Adrenal gland (tissue), 12 donors: ENCODE results near the gene BMPR1B. TPM values are rescaled to one million over a fixed set of nuclear protein-coding genes. Genes with fewer than 3 reads are reported as not detected.

Experiments used
- DNase-seq, 7 donors: peaks; one replicate each; pipeline ENCODE4 v3.0.0-alpha.2; 2019 to 2020
- H3K27ac ChIP-seq, 5 donors: fragments of 200-600 bp; sonication (generic) in 4 of 5; 1 replicate in 3 of 5; 2 replicates in 2 of 5; pipeline versions ENCODE4 v1.5.1 to v1.8.0; 2016 to 2020; ENCODE audit warnings: mild to moderate bottlenecking in 1 of 5
- H3K27me3 ChIP-seq: fragments of 200-600 bp; 2 replicates; pipeline ENCODE4 v1.8.0; 2021
- H3K36me3 ChIP-seq, 2 donors: fragments of 200-600 bp; replicated peaks in 1 of 2; 1 replicate in 1 of 2; 2 replicates in 1 of 2; pipeline versions ENCODE4 v1.5.1 to v1.8.0; 2018 to 2022
- H3K4me1 ChIP-seq, 2 donors: fragments of 200-600 bp; replicated peaks in 1 of 2; 1 replicate in 1 of 2; 2 replicates in 1 of 2; pipeline versions ENCODE4 v1.5.1 to v1.8.0; 2018 to 2021
- H3K4me3 ChIP-seq, 4 donors: fragments of 200-600 bp; sonication (generic) in 3 of 4; one replicate each; pipeline ENCODE4 v1.5.1; 2016 to 2018
- H3K9me3 ChIP-seq, 3 donors: fragments of 200-600 bp; sonication (generic) in 1 of 3; replicated peaks in 1 of 3; 1 replicate in 2 of 3; 2 replicates in 1 of 3; pipeline versions ENCODE4 v1.5.1 to v1.8.0; 2016 to 2021
- POLR2A ChIP-seq, 2 donors: fragments of 450-650 bp; IDR thresholded peaks; one replicate each; pipeline ENCODE4 v1.6.1; 2017; ENCODE audit warnings: antibody characterized with exemption in 2 of 2, mild to moderate bottlenecking in 2 of 2, moderate library complexity in 1 of 2
- WGBS, 4 donors: extraction: QIAGEN DNeasy Blood & Tissue Kit in 2 of 4; methylation state at CpG; one replicate each; pipeline versions ENCODE4 v1.1.5 to v1.1.7; 2013 to 2017; 5-methylcytosine and 5-hydroxymethylcytosine counted together
- intact Hi-C, 2 donors: fragments of 100-400 bp; cut with DNase I; formaldehyde crosslinking; loops; one replicate each; pipeline versions ENCODE4 v1.14.1 to v1.15.0; 2022 to 2023
- polyA plus RNA-seq, 3 donors: library from polyadenylated mRNA; stranded (reverse); fragments of 200-250 nt in 2 of 3; fragments of 350-450 nt in 1 of 3; fragmentation: Illumina TruSeq in 1 of 3; extraction: RNeasy Lipid Tissue Mini Kit (QIAGEN cat#74804) in 1 of 3; gene quantifications; one replicate each; pipeline ENCODE4 v1.2.3, GENCODE V29; 2013 to 2014
- total RNA-seq, 9 donors: library from RNA; depleted of rRNA in 4 of 9; stranded (reverse); fragments of >200 nt in 4 of 9; fragments of 120-200 nt in 1 of 9; fragmentation: NEBNext Ultra II Directional in 1 of 9; extraction: Animal tissue kit (Norgen Biotek cat#: 25700) in 1 of 9; gene quantifications; one replicate each; pipeline versions ENCODE4 v1.1.0 to v1.2.4, GENCODE V29; 2013 to 2023
- TF ChIP-seq, protein P1 (sequence below), 6 experiments: fragments of 450-650 bp in 4 of 6; fragments of 200-600 bp in 2 of 6; sonication (generic) in 1 of 6; IDR thresholded peaks; 1 replicate in 5 of 6; 2 replicates in 1 of 6; pipeline versions ENCODE4 v1.5.1 to v1.8.0; 2016 to 2021; ENCODE audit warnings: antibody characterized with exemption in 6 of 6, mild to moderate bottlenecking in 2 of 6, moderate library complexity in 1 of 6
- donor health status: healthy with polysubstance abuse.
- donor health status: Bipolar disorder and iron deficiency.
- donor health status: DM: yes; HTN: yes; CAD: no.
- donor health status: DM: no; HTN: no; CAD: no.
- donor health status: DM: no; HTN: no; CAD: no.
- donor health status: DM: yes; HTN: yes; CAD: no.

BMPR1B gene
- total and polyA plus RNA-seq, 12 donors, result 0.94 to 22.2 (median 6.2) TPM

DNA sequence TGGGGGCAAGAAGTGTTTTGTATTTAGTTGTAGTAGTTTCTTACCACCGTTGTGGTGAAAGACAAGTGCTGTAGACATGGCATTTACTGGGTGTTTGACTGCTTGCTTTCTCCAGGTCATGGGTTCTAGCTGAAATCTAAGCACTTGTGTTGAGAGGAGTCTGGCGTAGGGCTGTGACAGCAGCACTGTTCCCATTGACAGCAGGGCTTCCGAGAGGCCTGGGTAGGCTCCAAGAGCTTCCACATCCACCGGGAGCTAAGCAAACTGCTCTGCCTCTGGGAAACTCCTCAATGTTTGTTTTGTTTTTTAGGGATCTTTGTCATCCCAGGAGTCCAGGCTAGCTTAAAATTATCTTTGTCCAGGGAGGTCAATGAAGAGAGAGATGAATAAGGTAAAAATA is 44.3 kb downstream of the BMPR1B start:
- H3K4me3 ChIP-seq, result no peak overlapping the region
- WGBS, 4 donors, result 62 to 80% (median 75%) methylated on average over 4 of the region's 4 CpGs
- DNase-seq, result no peak
- intact Hi-C loops, result no loop called here
- no peaks in the 10 kb centered on the region for H3K36me3 ChIP-seq
- H3K4me1 ChIP-seq, result no peaks in the 10 kb centered on the region
- no peak overlapping the region for H3K27ac ChIP-seq
- H3K27me3 ChIP-seq, result no peaks in the 10 kb centered on the region
- no peaks in the 10 kb centered on the region for H3K9me3 ChIP-seq
- TF ChIP-seq POLR2A (IDR thresholded peaks at IDR 0.05), result no peak
- TF ChIP-seq, protein P1, sequence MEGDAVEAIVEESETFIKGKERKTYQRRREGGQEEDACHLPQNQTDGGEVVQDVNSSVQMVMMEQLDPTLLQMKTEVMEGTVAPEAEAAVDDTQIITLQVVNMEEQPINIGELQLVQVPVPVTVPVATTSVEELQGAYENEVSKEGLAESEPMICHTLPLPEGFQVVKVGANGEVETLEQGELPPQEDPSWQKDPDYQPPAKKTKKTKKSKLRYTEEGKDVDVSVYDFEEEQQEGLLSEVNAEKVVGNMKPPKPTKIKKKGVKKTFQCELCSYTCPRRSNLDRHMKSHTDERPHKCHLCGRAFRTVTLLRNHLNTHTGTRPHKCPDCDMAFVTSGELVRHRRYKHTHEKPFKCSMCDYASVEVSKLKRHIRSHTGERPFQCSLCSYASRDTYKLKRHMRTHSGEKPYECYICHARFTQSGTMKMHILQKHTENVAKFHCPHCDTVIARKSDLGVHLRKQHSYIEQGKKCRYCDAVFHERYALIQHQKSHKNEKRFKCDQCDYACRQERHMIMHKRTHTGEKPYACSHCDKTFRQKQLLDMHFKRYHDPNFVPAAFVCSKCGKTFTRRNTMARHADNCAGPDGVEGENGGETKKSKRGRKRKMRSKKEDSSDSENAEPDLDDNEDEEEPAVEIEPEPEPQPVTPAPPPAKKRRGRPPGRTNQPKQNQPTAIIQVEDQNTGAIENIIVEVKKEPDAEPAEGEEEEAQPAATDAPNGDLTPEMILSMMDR (IDR thresholded peaks at IDR 0.05), result no peak

DNA sequence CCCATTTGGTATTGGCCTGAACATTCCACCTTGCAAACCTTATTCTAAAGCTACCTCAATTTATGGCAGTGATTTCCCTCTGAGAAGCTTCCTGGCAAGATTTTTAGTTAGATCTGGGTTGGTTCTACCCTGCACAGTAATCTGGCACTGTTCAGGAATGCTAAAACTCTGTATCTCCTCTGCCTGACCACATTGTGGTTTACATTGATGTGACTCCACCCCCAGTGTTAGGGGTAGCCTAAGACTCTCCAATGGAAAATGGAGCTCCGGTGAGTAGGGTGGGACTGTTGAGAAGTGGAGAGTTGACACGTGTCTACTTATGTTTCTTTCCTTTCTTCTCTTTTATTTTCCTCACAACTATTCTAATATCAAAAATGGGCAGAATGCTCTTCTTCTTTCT is 45.4 kb downstream of the BMPR1B start:
- H3K4me3 ChIP-seq, result no peak overlapping the region
- no peaks in the 10 kb centered on the region for H3K36me3 ChIP-seq
- WGBS, 4 donors, result 76 to 85% (median 79%) methylated on average over 2 of the region's 2 CpGs
- intact Hi-C loops, result no loop called here
- H3K4me1 ChIP-seq, result no peaks in the 10 kb centered on the region
- no peaks in the 10 kb centered on the region for H3K27me3 ChIP-seq
- no peak for TF ChIP-seq POLR2A (IDR thresholded peaks at IDR 0.05)
- TF ChIP-seq, protein P1 (IDR thresholded peaks at IDR 0.05), result no peak
- H3K9me3 ChIP-seq, result no peaks in the 10 kb centered on the region
- no peak for DNase-seq
- no peak overlapping the region for H3K27ac ChIP-seq

DNA sequence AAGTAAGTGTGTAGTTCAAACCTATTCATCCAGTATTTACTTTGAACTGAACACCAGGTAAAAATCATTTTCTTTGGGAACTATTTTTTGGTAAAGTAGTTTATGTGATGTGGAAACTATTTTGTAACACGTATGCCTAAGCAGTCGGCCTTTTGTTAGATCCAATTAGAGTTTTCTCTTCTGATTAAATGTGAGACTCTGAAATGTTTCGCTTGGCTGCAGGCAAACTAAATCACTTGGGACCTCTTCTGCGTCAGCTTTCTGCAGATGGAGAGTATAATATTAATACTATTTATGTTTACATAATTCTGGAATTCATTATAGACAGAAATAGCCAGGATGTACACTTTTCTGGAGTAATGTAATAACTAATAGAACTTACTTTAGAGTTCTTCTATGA is 46.9 kb downstream of the BMPR1B start:
- DNase-seq, result no peak
- Histone ChIP-seq H3K27me3 (no peaks in the 10 kb centered on the region), H3K4me1 (no peaks in the 10 kb centered on the region), H3K4me3 (no peak overlapping the region), H3K36me3 (no peaks in the 10 kb centered on the region), H3K27ac (no peak overlapping the region), H3K9me3 (no peaks in the 10 kb centered on the region)
- intact Hi-C loops, result no loop called here
- 75 to 86% (median 80%) methylated on average over 4 of the region's 4 CpGs for WGBS, 4 donors
- TF ChIP-seq POLR2A (IDR thresholded peaks at IDR 0.05), result no peak
- TF ChIP-seq, protein P1 (IDR thresholded peaks at IDR 0.05), result no peak

DNA sequence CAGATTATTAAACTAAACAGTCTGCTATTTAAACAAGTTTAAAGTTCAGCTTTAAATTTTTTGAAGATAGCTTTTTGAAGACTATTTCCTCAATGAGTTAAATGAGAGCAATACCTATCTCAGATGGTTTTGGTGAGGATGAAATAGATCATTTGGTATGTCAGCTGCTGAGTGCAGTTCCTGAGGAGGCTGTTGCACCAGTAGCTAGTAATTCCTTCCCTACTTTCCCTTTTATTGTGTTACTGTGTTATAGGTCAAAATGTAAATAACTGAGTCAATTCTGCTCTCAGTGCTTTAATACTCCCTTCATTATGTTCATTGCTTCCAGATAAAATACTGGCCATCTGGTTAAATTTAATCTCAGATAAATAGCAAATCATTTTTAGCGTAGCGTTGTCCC is 48.6 kb downstream of the BMPR1B start:
- TF ChIP-seq, protein P1 (IDR thresholded peaks at IDR 0.05), result no peak
- TF ChIP-seq POLR2A (IDR thresholded peaks at IDR 0.05), result no peak
- DNase-seq, result no peak
- Histone ChIP-seq H3K27me3 (no peaks in the 10 kb centered on the region), H3K9me3 (no peaks in the 10 kb centered on the region), H3K4me3 (no peak overlapping the region), H3K27ac (no peak overlapping the region), H3K4me1 (no peaks in the 10 kb centered on the region), H3K36me3 (no peaks in the 10 kb centered on the region)
- intact Hi-C loops, result no loop called here
- WGBS, 4 donors, result 89 to 100% (median 93%) methylated on average over 2 of the region's 2 CpGs
